PFSK-1 (cell line): ENCODE measurements around the gene PIK3R6.

Experiments
- FOXP2 ChIP-seq: optimal IDR thresholded peaks from 2 replicates; pipeline ENCODE3; 2011; ENCODE audit warnings: borderline replicate concordance, control low read depth, inconsistent platforms; ENCODE audit not compliant: insufficient read depth; ENCODE audit errors: extremely low read length, extremely low read depth
- POLR2AphosphoS5 ChIP-seq: IDR thresholded peaks from 2 replicates; pipeline ENCODE4 v1.6.1; 2012; ENCODE audit warnings: low read depth, mild to moderate bottlenecking, control low read depth, low read length, moderate library complexity
- REST ChIP-seq, 2 experiments: IDR thresholded peaks; 2 replicates each; pipeline versions ENCODE4 v1.6.1 to v1.8.0; 2011 to 2012; ENCODE audit warnings: low read depth in 2 of 2, low read length in 2 of 2, control low read depth in 1 of 2, inconsistent platforms in 1 of 2, mild to moderate bottlenecking in 1 of 2, moderate library complexity in 1 of 2; ENCODE audit not compliant: insufficient read depth in 1 of 2
- SIN3A ChIP-seq: IDR thresholded peaks from 2 replicates; pipeline ENCODE4 v1.6.1; 2012; ENCODE audit warnings: mild to moderate bottlenecking, low read length, moderate library complexity, borderline replicate concordance; ENCODE audit not compliant: insufficient read depth
- TAF1 ChIP-seq: IDR thresholded peaks from 2 replicates; pipeline ENCODE4 v1.6.1; 2012; ENCODE audit warnings: low read length, control low read depth, borderline replicate concordance; ENCODE audit not compliant: insufficient read depth

Gene PIK3R6

GRCh38 chr17:8859027-8859803 lies 8.3 kb downstream of the PIK3R6 start:
- TF ChIP-seq POLR2AphosphoS5 = no peak
- TF ChIP-seq TAF1 = no peak
- TF ChIP-seq REST (IDR thresholded peaks at IDR 0.05; ENCODE audit: insufficient read depth in 1 of 2, low read depth in 2 of 2, low read length in 2 of 2) = no peak
- TF ChIP-seq FOXP2 = no peak
- TF ChIP-seq SIN3A = no peak

GRCh38 chr17:8857919-8858318 lies 9.6 kb downstream of the PIK3R6 start:
- TF ChIP-seq REST (IDR thresholded peaks at IDR 0.05; ENCODE audit: insufficient read depth in 1 of 2, low read depth in 2 of 2, low read length in 2 of 2) (0 out of 4 replicates have a peak, but pooled peaks of 1 of the 2 experiments have one; percentile 42), POLR2AphosphoS5 (peak; percentile 47; the same call in 1 of the 2 replicates), TAF1 (no peak; the same call in 1 of the 2 replicates)

- no peak for TF ChIP-seq SIN3A
- no peak for TF ChIP-seq REST (IDR thresholded peaks at IDR 0.05; ENCODE audit: insufficient read depth in 1 of 2, low read depth in 2 of 2, low read length in 2 of 2)
- no peak for TF ChIP-seq TAF1
- TF ChIP-seq POLR2AphosphoS5 = no peak
Observed at GRCh38 chr17:8856869-8857575, 10.5 kb downstream of the PIK3R6 start.

- no peak for TF ChIP-seq REST (IDR thresholded peaks at IDR 0.05; ENCODE audit: insufficient read depth in 1 of 2, low read depth in 2 of 2, low read length in 2 of 2)
- no peak for TF ChIP-seq POLR2AphosphoS5
- no peak for TF ChIP-seq FOXP2
- TF ChIP-seq TAF1 = no peak
- TF ChIP-seq SIN3A = no peak
Observed at GRCh38 chr17:8855477-8856204, 11.8 kb downstream of the PIK3R6 start.
